IMR-90 (cell line): ENCODE data around the gene WLS. TPM values are rescaled to one million over a fixed set of nuclear protein-coding genes. Genes with fewer than 3 reads are reported as not detected.

Source experiments
- ATAC-seq: fragments of 200-7000 bp; cut with Tn5 transposase; 2 replicates; pipeline ENCODE4 v1.9.1; 2020; ENCODE audit warnings: low read depth, mild to moderate bottlenecking, moderate library complexity
- BruUV-seq: library from RNA; stranded (reverse); fragments of 400-500 nt; replicated peaks from 2 replicates; lab custom pipeline; 2021; lab: Mats Ljungman, UMichigan
- CTCF ChIA-PET: fragments of 300-600 bp; formaldehyde crosslinking; extraction: SDS; loops from one replicate; lab custom pipeline; 2021; ENCODE audit warnings: antibody characterized with exemption; lab: Yijun Ruan, JAX
- POLR2A ChIA-PET: fragments of 300-600 bp; sonication (Branson Sonifier 250); formaldehyde crosslinking; loops from one replicate; lab custom pipeline; 2022; ENCODE audit warnings: antibody characterized with exemption; ENCODE audit not compliant: unreplicated experiment; lab: Charles Lee
- DNase-seq: peaks from one replicate; pipeline ENCODE4 v3.0.0; 2013
- H2AFZ ChIP-seq: replicated peaks from 2 replicates; pipeline ENCODE3; 2013; ENCODE audit warnings: low read length, mild to moderate bottlenecking; ENCODE audit not compliant: poor library complexity
- H2AK5ac ChIP-seq: 2 replicates; pipeline ENCODE4 v1.6.1; 2013; ENCODE audit warnings: low read depth, low read length, inconsistent platforms
- H2AK9ac ChIP-seq: replicated peaks from 2 replicates; pipeline ENCODE3; 2013; ENCODE audit warnings: mild to moderate bottlenecking, low read depth, low read length, moderate library complexity; ENCODE audit not compliant: poor library complexity
- H2BK120ac ChIP-seq: 2 replicates; pipeline ENCODE4 v1.6.1; 2013; ENCODE audit warnings: low read depth, low read length, inconsistent platforms
- H2BK15ac ChIP-seq: 3 replicates; pipeline ENCODE4 v1.6.1; 2013; ENCODE audit warnings: low read depth, low read length, inconsistent platforms
- H2BK20ac ChIP-seq: 2 replicates; pipeline ENCODE4 v1.6.1; 2013; ENCODE audit warnings: low read depth, mild to moderate bottlenecking, inconsistent platforms, low read length, moderate library complexity
- H2BK5ac ChIP-seq: 2 replicates; pipeline ENCODE4 v1.6.1; 2013; ENCODE audit warnings: mild to moderate bottlenecking, low read depth, low read length, inconsistent platforms; ENCODE audit not compliant: poor library complexity, severe bottlenecking
- H3K14ac ChIP-seq: replicated peaks from 2 replicates; pipeline ENCODE4 v1.6.1; 2013; ENCODE audit warnings: low read depth, low read length, inconsistent platforms
- H3K18ac ChIP-seq: 2 replicates; pipeline ENCODE4 v1.6.1; 2013; ENCODE audit warnings: low read depth, low read length, control low read depth
- H3K23ac ChIP-seq: 2 replicates; pipeline ENCODE4 v1.6.1; 2013; ENCODE audit warnings: low read depth, low read length, inconsistent platforms
- H3K27ac ChIP-seq: 2 replicates; pipeline ENCODE4 v1.5.1; 2013; ENCODE audit warnings: mild to moderate bottlenecking, control low read depth, low read length; ENCODE audit not compliant: insufficient read depth
- H3K27me3 ChIP-seq: 2 replicates; pipeline ENCODE4 v1.6.1; 2013; ENCODE audit warnings: low read length; ENCODE audit not compliant: control insufficient read depth, insufficient read depth
- H3K36me3 ChIP-seq: 2 replicates; pipeline ENCODE4 v1.6.1; 2013; ENCODE audit warnings: low read length, mixed read lengths; ENCODE audit not compliant: control insufficient read depth, insufficient read depth
- H3K4ac ChIP-seq: 2 replicates; pipeline ENCODE4 v1.6.1; 2013; ENCODE audit warnings: low read depth, low read length, inconsistent platforms
- H3K4me1 ChIP-seq: 2 replicates; pipeline ENCODE4 v1.6.1; 2013; ENCODE audit warnings: low read length, mixed read lengths; ENCODE audit not compliant: control insufficient read depth, insufficient read depth
- H3K4me2 ChIP-seq: 2 replicates; pipeline ENCODE4 v1.6.1; 2013; ENCODE audit warnings: low read depth, mild to moderate bottlenecking, control low read depth, low read length, moderate library complexity
- H3K4me3 ChIP-seq: 2 replicates; pipeline ENCODE4 v1.5.1; 2013; ENCODE audit warnings: low read depth, mild to moderate bottlenecking, control low read depth, low read length, moderate library complexity; ENCODE audit not compliant: insufficient read depth
- H3K56ac ChIP-seq: 2 replicates; pipeline ENCODE4 v1.6.1; 2013; ENCODE audit warnings: low read length, inconsistent platforms; ENCODE audit not compliant: insufficient read depth; ENCODE audit errors: extremely low read depth
- H3K79me1 ChIP-seq, 2 experiments: 2 replicates each; pipeline ENCODE4 v1.6.1; 2013; ENCODE audit warnings: low read length in 2 of 2, inconsistent platforms in 1 of 2, low read depth in 1 of 2
- H3K9ac ChIP-seq: 2 replicates; pipeline ENCODE4 v1.6.1; 2013; ENCODE audit warnings: low read depth, low read length, control low read depth
- H3K9me1 ChIP-seq: 2 replicates; pipeline ENCODE4 v1.6.1; 2013; ENCODE audit warnings: low read length, inconsistent platforms; ENCODE audit not compliant: insufficient read depth
- H3K9me3 ChIP-seq: 2 replicates; pipeline ENCODE4 v1.6.1; 2013; ENCODE audit warnings: low read length; ENCODE audit not compliant: control insufficient read depth, insufficient read depth
- H4K20me1 ChIP-seq: 2 replicates; pipeline ENCODE4 v1.6.1; 2013; ENCODE audit warnings: low read length, inconsistent platforms; ENCODE audit not compliant: insufficient read depth
- H4K5ac ChIP-seq: 2 replicates; pipeline ENCODE4 v1.6.1; 2013; ENCODE audit warnings: mild to moderate bottlenecking, low read depth, low read length, control low read depth
- H4K8ac ChIP-seq, 2 experiments: 2 replicates each; pipeline ENCODE4 v1.6.1; 2013; ENCODE audit warnings: low read depth in 2 of 2, low read length in 2 of 2, control low read depth in 1 of 2, inconsistent platforms in 1 of 2
- H4K91ac ChIP-seq: 2 replicates; pipeline ENCODE4 v1.6.1; 2013; ENCODE audit warnings: low read depth, low read length, inconsistent platforms; ENCODE audit not compliant: insufficient read depth
- MAZ ChIP-seq: IDR thresholded peaks from 2 replicates; pipeline ENCODE4 v1.6.1; 2012; ENCODE audit warnings: low read depth, mild to moderate bottlenecking, low read length, improper control_type of control experiment, moderate library complexity, borderline replicate concordance
- WGBS, 2 experiments: methylation state at CpG; one replicate each; pipeline versions ENCODE4 v1.1.5 to v1.1.7; 2013; ENCODE audit warnings: missing lambda C conversion rate in 2 of 2; ENCODE audit not compliant: insufficient read length in 1 of 2; ENCODE audit errors: extremely low coverage in 2 of 2; 5-methylcytosine and 5-hydroxymethylcytosine counted together
- dilution Hi-C: fragments of 300-500 bp; cut with HindIII; formaldehyde crosslinking; loops from one replicate; pipeline ENCODE4 v1.14.3; 2018; ENCODE audit warnings: low sequenced_read_pairs; ENCODE audit not compliant: unreplicated experiment
- in situ Hi-C: fragments of 300-500 bp; cut with MboI; formaldehyde crosslinking; loops from 3 replicates; pipeline ENCODE4 v1.14.3; 2019; ENCODE audit warnings: low sequenced_read_pairs, inconsistent platforms, mixed read lengths
- intact Hi-C: fragments of 100-400 bp; cut with micrococcal nuclease; formaldehyde crosslinking; loops from 2 replicates; pipeline ENCODE4 v1.10.0; 2022
- polyA plus RNA-seq, 3 experiments: library from polyadenylated mRNA; depleted of rRNA; stranded (reverse); fragments of >200 nt; gene quantifications; 2 replicates each; pipeline ENCODE4 v1.2.3, GENCODE V29; 2012; ENCODE audit warnings: low replicate concordance in 1 of 3
- total RNA-seq: library from RNA; depleted of rRNA; stranded (reverse); fragments of >200 nt; gene quantifications from 2 replicates; pipeline ENCODE4 v1.2.3, GENCODE V29; 2012

The WLS gene
- total and polyA plus RNA-seq, 2 of the 4 experiments (the other 2 are of a cell fraction): 152 to 157 TPM

- Histone ChIP-seq H3K14ac (no peak overlapping the region), H2AK9ac (no peak overlapping the region), H3K27me3 (no peaks in the 10 kb centered on the region), H4K91ac (no peak overlapping the region), H3K9ac (no peak overlapping the region), H2AK5ac (no peak overlapping the region), H3K9me1 (peaks cover 13% of the 10 kb centered on the region), H3K23ac (no peak overlapping the region; the same call in 1 of the 2 replicates), H3K18ac (no peak overlapping the region), H4K5ac (no peak overlapping the region), H2BK5ac (no peak overlapping the region), H3K36me3 (peaks cover 10% of the 10 kb centered on the region), H2BK20ac (no peak overlapping the region), H4K20me1 (peaks cover 4% of the 10 kb centered on the region; the same call in 1 of the 2 replicates), H3K9me3 (no peaks in the 10 kb centered on the region), H4K8ac (no peak overlapping the region), H3K79me1 (peaks cover 46 to 73% of the 10 kb centered on the region in 2 experiments), H3K4me2 (no peak overlapping the region), H2BK120ac (no peak overlapping the region), H3K4me1 (peaks cover 12% of the 10 kb centered on the region), H2BK15ac (no peak overlapping the region), H3K4me3 (no peak overlapping the region), H3K56ac (no peak overlapping the region), H3K4ac (no peak overlapping the region), H2AFZ (no peak overlapping the region), H3K27ac (no peak overlapping the region)
- ATAC-seq (no peak), DNase-seq (no peak)
- ChIA-PET POLR2A (no interaction called here), CTCF (no interaction called here)
- dilution Hi-C loops: no loop called here
- WGBS, 2 experiments: no CpG with 5 or more reads among the region's 4 CpGs
- no TSS peak for BruUV-seq
- in situ Hi-C loops: no loop called here
- intact Hi-C loops: no loop called here
- no peak for TF ChIP-seq MAZ
Measured at GRCh38 chr1:68168545-68169171, 63.7 kb downstream of the WLS start.
